Measurements from ENCODE around the gene TTC28.

TTC28 gene

DNA sequence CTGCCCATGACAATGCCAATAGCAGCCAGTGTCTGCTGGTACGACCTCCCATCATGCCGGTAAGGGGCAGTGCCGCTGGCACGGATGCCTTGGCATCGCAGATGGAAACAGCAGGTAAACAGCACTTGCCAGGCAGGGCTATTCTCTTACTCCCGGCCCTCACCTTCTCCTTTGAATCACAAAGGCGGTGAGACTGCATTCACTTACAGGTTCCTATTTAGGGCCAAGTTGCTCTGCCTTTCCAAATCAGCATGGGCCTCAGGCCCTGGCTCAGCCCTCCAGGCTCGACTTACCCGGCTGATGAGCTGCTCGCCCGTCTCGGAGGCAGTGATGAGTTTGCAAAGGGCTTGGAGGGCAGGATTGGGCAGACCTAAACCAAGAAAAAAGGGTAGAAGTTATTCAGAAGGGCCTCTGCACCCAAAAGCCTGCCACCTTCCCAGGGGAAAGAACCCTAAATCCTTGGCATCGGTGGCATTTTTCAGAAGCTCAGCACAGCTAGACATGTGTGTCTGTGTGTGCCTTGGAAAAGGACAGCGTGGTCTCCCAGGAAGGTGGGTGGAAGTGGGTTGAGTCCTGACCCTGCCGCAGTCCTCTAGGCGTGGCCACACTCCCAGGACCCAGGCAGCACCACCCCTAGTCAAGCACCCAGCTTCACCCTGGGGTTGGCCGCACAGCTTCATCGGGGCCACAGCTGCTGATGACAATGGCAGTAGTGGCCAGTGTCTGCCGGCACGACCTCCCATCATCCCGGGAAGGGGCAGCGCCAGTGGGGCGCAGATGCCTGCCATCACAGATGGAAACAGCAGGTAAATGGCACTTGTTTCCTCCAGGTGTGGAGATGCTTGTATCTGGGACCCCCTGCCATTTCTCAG, 687.1 kb downstream of the TTC28 start:
- no peaks in the 10 kb centered on the region for H4K20me1 ChIP-seq (ENCODE audit: low read depth, low read length)
- H3K9me2 ChIP-seq (replicated peaks; ENCODE audit: insufficient read depth, low read length): no peaks in the 10 kb centered on the region
- no peak overlapping the region for H3K9ac ChIP-seq (ENCODE audit: low read length)
- H3K4me3 ChIP-seq (ENCODE audit: insufficient read depth, low read length, poor library complexity, severe bottlenecking): no peak overlapping the region
- H3K27ac ChIP-seq (ENCODE audit: low read depth, low read length): no peak overlapping the region
- H2AFZ ChIP-seq (ENCODE audit: low read depth, low read length, severe bottlenecking): no peak overlapping the region
- H3F3A ChIP-seq (ENCODE audit: insufficient read depth): no peaks in the 10 kb centered on the region
- no peaks in the 10 kb centered on the region for H3K27me3 ChIP-seq (ENCODE audit: low read length)
- no peaks in the 10 kb centered on the region for H3K9me3 ChIP-seq (ENCODE audit: insufficient read depth, low read length)
- no peaks in the 10 kb centered on the region for H3K79me2 ChIP-seq (ENCODE audit: insufficient read depth, low read length)
- TF ChIP-seq, protein P1, sequence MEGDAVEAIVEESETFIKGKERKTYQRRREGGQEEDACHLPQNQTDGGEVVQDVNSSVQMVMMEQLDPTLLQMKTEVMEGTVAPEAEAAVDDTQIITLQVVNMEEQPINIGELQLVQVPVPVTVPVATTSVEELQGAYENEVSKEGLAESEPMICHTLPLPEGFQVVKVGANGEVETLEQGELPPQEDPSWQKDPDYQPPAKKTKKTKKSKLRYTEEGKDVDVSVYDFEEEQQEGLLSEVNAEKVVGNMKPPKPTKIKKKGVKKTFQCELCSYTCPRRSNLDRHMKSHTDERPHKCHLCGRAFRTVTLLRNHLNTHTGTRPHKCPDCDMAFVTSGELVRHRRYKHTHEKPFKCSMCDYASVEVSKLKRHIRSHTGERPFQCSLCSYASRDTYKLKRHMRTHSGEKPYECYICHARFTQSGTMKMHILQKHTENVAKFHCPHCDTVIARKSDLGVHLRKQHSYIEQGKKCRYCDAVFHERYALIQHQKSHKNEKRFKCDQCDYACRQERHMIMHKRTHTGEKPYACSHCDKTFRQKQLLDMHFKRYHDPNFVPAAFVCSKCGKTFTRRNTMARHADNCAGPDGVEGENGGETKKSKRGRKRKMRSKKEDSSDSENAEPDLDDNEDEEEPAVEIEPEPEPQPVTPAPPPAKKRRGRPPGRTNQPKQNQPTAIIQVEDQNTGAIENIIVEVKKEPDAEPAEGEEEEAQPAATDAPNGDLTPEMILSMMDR (IDR thresholded peaks at IDR 0.05; ENCODE audit: insufficient read depth, low read length, poor library complexity, severe bottlenecking): no peak
- no peak for TF ChIP-seq EZH2phosphoT487 (conservative IDR thresholded peaks at IDR 0.05; ENCODE audit: low read length)
- H3K4me2 ChIP-seq (ENCODE audit: low read depth, low read length, poor library complexity, severe bottlenecking): no peak overlapping the region
- no peaks in the 10 kb centered on the region for H3K36me3 ChIP-seq (ENCODE audit: low read length)

DNA sequence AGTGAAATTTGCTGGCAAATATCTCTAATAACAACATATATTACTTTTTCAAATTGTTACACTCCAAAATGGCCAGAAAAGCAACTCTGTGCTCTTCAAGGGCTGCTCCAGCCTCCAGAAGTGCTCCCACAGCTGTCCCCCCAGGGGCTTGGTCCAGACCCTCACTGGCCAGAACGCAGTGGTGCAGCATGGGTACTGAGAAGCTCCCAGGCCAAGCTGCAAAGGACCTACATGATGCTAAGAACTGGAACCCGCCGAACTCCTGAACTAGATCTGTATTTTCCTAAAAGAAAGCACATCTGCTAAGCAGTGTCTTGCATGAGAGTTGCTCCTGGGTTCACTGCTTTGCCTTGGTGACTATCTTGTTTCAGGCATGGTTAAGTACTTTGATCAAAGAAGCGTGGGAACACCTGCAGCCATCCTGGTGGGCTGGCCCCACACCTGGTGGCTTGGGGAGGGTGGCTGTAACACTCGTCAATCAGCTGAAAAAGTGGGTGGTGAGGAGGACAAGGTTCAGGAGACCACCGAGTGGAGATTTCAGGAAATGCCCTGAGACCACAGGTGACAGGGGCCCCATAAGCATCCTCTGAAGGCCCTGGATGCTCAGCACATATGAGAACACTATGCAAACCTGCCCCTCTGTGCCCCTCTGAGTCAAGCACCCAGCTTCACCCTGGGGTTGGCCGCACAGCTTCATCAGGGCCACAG, 687.9 kb downstream of the TTC28 start:
- Histone ChIP-seq H3K27me3 (ENCODE audit: low read length) (no peaks in the 10 kb centered on the region), H3K4me3 (ENCODE audit: insufficient read depth, low read length, poor library complexity, severe bottlenecking) (no peak overlapping the region), H3K4me2 (ENCODE audit: low read depth, low read length, poor library complexity, severe bottlenecking) (no peak overlapping the region)

DNA sequence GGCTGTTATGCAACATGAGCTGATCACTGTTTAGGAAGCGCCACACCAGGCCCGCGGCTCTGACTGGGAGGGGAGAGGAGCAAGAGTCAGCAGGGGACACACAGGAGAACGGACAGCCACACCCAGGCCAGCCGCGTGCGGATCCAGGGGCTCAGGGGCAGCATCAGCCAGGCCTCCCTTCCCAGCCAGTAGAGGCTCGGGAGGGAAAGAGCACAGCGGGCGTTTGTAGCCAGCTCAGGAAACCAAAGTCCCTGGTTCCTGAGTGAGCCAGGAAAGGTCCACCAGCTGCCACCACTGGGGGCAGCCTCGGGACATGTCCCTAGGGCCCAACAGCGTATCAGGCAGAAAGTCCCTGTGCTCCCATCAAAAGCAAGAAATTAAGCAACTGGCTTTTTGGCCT, 688.8 kb downstream of the TTC28 start:
- Histone ChIP-seq H3K27ac (ENCODE audit: low read depth, low read length) (no peak overlapping the region), H3K36me3 (ENCODE audit: low read length) (no peaks in the 10 kb centered on the region), H3K79me2 (ENCODE audit: insufficient read depth, low read length) (no peaks in the 10 kb centered on the region), H2AFZ (ENCODE audit: low read depth, low read length, severe bottlenecking) (no peak overlapping the region), H3F3A (ENCODE audit: insufficient read depth) (no peaks in the 10 kb centered on the region), H3K4me3 (ENCODE audit: insufficient read depth, low read length, poor library complexity, severe bottlenecking) (no peak overlapping the region), H4K20me1 (ENCODE audit: low read depth, low read length) (no peaks in the 10 kb centered on the region), H3K27me3 (ENCODE audit: low read length) (no peaks in the 10 kb centered on the region), H3K4me2 (ENCODE audit: low read depth, low read length, poor library complexity, severe bottlenecking) (no peak overlapping the region), H3K9me3 (ENCODE audit: insufficient read depth, low read length) (no peaks in the 10 kb centered on the region), H3K9ac (ENCODE audit: low read length) (no peak overlapping the region), H3K9me2 (replicated peaks; ENCODE audit: insufficient read depth, low read length) (no peaks in the 10 kb centered on the region)
- TF ChIP-seq, protein P1 (IDR thresholded peaks at IDR 0.05; ENCODE audit: insufficient read depth, low read length, poor library complexity, severe bottlenecking): no peak
- no peak for TF ChIP-seq EZH2phosphoT487 (conservative IDR thresholded peaks at IDR 0.05; ENCODE audit: low read length)

More for the DNA sequence above, 687.9 kb downstream of the TTC28 start:
- H3F3A ChIP-seq (ENCODE audit: insufficient read depth): no peaks in the 10 kb centered on the region
- no peaks in the 10 kb centered on the region for H3K9me3 ChIP-seq (ENCODE audit: insufficient read depth, low read length)
- no peak overlapping the region for H3K27ac ChIP-seq (ENCODE audit: low read depth, low read length)
- H3K79me2 ChIP-seq (ENCODE audit: insufficient read depth, low read length): no peaks in the 10 kb centered on the region
- H2AFZ ChIP-seq (ENCODE audit: low read depth, low read length, severe bottlenecking): no peak overlapping the region
- no peaks in the 10 kb centered on the region for H3K9me2 ChIP-seq (replicated peaks; ENCODE audit: insufficient read depth, low read length)
- no peaks in the 10 kb centered on the region for H3K36me3 ChIP-seq (ENCODE audit: low read length)
- TF ChIP-seq EZH2phosphoT487 (conservative IDR thresholded peaks at IDR 0.05; ENCODE audit: low read length): no peak
- TF ChIP-seq, protein P1 (IDR thresholded peaks at IDR 0.05; ENCODE audit: insufficient read depth, low read length, poor library complexity, severe bottlenecking): no peak
- H4K20me1 ChIP-seq (ENCODE audit: low read depth, low read length): no peaks in the 10 kb centered on the region
- no peak overlapping the region for H3K9ac ChIP-seq (ENCODE audit: low read length)

Data from SU-DHL-6 (cell line).